DOHH2 (cell line): ENCODE measurements around the gene ECD.

Experiments used
- EZH2phosphoT487 ChIP-seq: fragments of 200-600 bp; sonication (generic); IDR thresholded peaks from 2 replicates; pipeline ENCODE4 v1.6.1; 2017; ENCODE audit warnings: borderline replicate concordance, mild to moderate bottlenecking, antibody characterized with exemption, low read length, moderate library complexity, mixed read lengths
- TF ChIP-seq, protein P1 (sequence below): fragments of 200-600 bp; sonication (generic); IDR thresholded peaks from one replicate; pipeline ENCODE4 v1.5.1; 2014; ENCODE audit warnings: antibody characterized with exemption, mild to moderate bottlenecking, low read depth, low read length; ENCODE audit not compliant: poor library complexity, severe bottlenecking

DNA sequence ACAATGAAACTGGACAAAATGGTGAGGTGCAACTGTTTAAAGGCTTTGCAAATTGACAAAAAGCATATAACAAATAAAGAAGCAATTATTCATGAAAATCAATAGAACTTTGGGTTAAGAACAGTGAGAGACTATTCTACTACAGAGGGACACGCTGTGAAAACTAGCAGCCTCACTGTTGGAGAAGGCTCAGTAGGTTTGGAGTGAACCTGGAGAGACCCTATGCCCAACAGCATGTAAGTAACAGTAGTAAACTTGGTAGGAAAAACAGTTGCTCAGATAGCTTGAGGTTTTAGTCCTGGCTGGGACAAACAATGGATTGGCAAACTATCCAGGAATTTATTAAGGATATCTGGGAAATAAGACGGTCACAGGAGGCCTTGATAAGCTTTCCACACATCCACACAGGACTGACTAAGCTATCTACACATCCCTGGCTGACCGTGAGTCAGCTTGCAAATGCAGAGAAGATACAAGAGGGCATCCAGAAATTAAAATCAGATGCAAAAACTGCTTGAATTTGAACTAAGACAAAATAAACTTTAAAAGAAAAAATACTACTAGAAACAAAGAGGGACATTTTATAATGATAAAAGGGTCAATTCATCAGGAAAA is 16.0 kb upstream of the ECD start:
- TF ChIP-seq, protein P1, sequence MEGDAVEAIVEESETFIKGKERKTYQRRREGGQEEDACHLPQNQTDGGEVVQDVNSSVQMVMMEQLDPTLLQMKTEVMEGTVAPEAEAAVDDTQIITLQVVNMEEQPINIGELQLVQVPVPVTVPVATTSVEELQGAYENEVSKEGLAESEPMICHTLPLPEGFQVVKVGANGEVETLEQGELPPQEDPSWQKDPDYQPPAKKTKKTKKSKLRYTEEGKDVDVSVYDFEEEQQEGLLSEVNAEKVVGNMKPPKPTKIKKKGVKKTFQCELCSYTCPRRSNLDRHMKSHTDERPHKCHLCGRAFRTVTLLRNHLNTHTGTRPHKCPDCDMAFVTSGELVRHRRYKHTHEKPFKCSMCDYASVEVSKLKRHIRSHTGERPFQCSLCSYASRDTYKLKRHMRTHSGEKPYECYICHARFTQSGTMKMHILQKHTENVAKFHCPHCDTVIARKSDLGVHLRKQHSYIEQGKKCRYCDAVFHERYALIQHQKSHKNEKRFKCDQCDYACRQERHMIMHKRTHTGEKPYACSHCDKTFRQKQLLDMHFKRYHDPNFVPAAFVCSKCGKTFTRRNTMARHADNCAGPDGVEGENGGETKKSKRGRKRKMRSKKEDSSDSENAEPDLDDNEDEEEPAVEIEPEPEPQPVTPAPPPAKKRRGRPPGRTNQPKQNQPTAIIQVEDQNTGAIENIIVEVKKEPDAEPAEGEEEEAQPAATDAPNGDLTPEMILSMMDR, result no peak
- no peak for TF ChIP-seq EZH2phosphoT487
